Muscle of leg (tissue), 11 donors: ENCODE results near the gene AFF4. TPM values are rescaled to one million over a fixed set of nuclear protein-coding genes. Genes with fewer than 3 reads are reported as not detected.
A peak's percentile ranks its signal among the peaks of the same experiment; 100 is the strongest.

Experiments used
- DNase-seq: peaks from one replicate; pipeline ENCODE4 v3.0.0; 2013
- H3K27ac ChIP-seq: one replicate; pipeline ENCODE4 v1.5.1; 2013; ENCODE audit warnings: mild to moderate bottlenecking, low read length, control low read depth
- H3K27me3 ChIP-seq: one replicate; pipeline ENCODE4 v1.6.1; 2013; ENCODE audit warnings: low read length; ENCODE audit not compliant: control insufficient read depth, insufficient read depth
- H3K36me3 ChIP-seq: one replicate; pipeline ENCODE4 v1.6.1; 2013; ENCODE audit warnings: low read length; ENCODE audit not compliant: control insufficient read depth, insufficient read depth
- H3K4me1 ChIP-seq: one replicate; pipeline ENCODE4 v1.6.1; 2013; ENCODE audit warnings: low read length; ENCODE audit not compliant: control insufficient read depth, insufficient read depth
- H3K4me3 ChIP-seq: one replicate; pipeline ENCODE4 v1.5.1; 2013; ENCODE audit warnings: low read length, control low read depth
- H3K9me3 ChIP-seq: replicated peaks from 2 replicates; pipeline ENCODE4 v1.6.1; 2013; ENCODE audit warnings: low read depth, low read length; ENCODE audit not compliant: control insufficient read depth
- WGBS: methylation state at CpG from one replicate; pipeline ENCODE4 v1.1.5; 2013; ENCODE audit warnings: missing lambda C conversion rate; ENCODE audit not compliant: insufficient coverage; 5-methylcytosine and 5-hydroxymethylcytosine counted together
- polyA plus RNA-seq, 8 donors: library from polyadenylated mRNA; unstranded; fragments of 120-200 nt; gene quantifications; one replicate each; pipeline versions ENCODE4 v1.2.1 to v1.2.3, GENCODE V29; 2013; ENCODE audit warnings: inconsistent platforms in 1 of 8, low replicate concordance in 1 of 8; ENCODE audit not compliant: insufficient read length in 8 of 8, insufficient read depth in 1 of 8
- total RNA-seq: library from RNA; stranded (reverse); fragments of 120-200 nt; gene quantifications from one replicate; pipeline ENCODE4 v1.2.4, GENCODE V29; 2013

Gene AFF4
- total and polyA plus RNA-seq, 9 donors = 25.5 to 51.8 (median 38.7) TPM

DNA sequence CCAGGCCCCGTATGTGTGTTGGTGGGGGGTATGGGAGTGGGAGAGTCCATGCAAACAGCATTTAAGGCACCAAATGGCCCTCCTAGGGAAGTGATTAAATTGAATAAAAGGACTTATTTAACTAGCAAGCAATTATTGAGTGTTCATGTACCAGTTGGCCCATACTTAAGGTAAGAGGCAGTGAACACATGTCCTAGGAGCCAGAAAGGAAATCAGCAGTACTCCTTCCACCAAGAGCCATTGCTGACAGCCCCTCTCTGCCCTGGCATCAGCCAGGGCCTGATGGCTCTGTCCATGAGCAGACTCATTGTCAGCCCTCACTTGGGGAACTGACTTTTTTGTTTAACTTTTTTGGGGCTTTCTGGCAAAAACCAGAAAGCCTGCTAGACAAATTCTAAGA lies 122.5 kb downstream of the AFF4 start:
- DNase-seq = no peak
- Histone ChIP-seq H3K4me1 (peaks cover 2% of the 10 kb centered on the region), H3K9me3 (no peaks in the 10 kb centered on the region), H3K27ac (no peak overlapping the region), H3K27me3 (no peaks in the 10 kb centered on the region), H3K4me3 (no peak overlapping the region), H3K36me3 (no peaks in the 10 kb centered on the region)
- 75% methylated on average over 1 of the region's 1 CpG for WGBS

DNA sequence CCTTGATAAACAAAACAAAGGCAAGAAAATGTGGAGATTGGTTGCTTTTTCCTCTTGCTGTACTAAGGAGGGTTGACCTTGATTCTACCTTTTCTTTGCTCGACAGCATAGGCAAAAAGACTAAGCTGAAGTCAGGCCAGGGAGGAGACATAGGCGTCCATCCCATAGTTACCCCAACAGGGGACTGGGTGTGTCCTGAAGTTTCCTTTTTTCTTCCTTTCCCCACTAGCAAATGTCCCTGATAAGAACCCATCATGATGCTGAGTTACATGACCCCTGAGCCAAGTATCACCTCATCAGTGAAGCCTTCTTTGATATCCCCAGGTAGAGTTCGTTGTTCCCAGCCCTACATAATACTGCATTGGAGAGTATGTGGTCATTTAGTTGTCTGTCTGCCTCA lies 123.1 kb downstream of the AFF4 start:
- no peak for DNase-seq
- Histone ChIP-seq H3K36me3 (no peaks in the 10 kb centered on the region), H3K27me3 (no peaks in the 10 kb centered on the region), H3K4me1 (peaks cover 2% of the 10 kb centered on the region), H3K27ac (peak overlapping the region; percentile 4), H3K9me3 (no peaks in the 10 kb centered on the region), H3K4me3 (no peak overlapping the region)
- WGBS = no CpG with 5 or more reads among the region's 3 CpGs

DNA sequence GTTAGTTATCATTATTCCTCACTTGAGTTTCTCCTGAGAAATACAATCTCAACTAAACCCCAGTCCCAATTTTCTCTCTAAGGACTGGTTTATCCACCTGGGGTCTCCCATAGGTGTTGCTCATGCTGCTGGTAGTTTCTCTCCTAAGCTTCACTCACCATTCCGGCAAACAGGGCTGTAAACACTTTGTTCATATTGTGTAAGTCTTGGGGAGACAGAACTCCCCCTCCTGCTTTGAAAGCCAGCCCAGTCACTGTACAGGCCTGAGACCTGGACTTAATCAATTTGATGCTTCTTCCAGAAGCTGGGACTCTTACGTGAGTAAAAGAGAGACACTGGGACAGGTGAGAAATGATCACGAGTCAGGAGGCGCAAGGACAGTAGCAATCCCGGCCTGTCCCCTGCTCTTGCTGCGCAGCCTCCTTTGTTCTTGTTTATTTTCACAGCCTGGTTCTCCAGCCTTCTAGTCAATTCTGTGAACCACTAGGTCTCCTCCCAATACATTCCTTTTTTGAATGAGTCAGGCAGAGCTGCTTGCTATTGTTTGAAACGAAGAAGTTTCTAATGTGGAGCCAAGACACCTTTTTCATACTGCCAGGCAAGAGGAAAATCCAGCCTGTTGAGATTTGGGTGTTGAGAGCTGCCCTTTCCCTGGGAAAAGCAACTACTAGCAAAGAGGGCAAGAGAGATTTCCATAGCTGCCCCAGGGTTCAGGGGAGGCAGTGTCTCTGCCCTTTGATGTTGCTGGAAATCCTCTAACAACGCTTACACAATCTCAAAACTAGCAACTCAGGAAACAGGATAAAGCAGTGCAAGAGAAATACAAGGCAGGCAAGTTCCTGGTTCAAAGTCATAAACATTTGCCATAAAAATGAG lies 123.8 kb downstream of the AFF4 start:
- H3K27me3 ChIP-seq = no peaks in the 10 kb centered on the region
- peaks cover 2% of the 10 kb centered on the region for H3K4me1 ChIP-seq
- 66% methylated on average over 5 of the region's 8 CpGs for WGBS
- H3K9me3 ChIP-seq = no peaks in the 10 kb centered on the region
- no peak for DNase-seq
- no peak overlapping the region for H3K4me3 ChIP-seq
- no peaks in the 10 kb centered on the region for H3K36me3 ChIP-seq
- peak overlapping the region; percentile 60 for H3K27ac ChIP-seq

DNA sequence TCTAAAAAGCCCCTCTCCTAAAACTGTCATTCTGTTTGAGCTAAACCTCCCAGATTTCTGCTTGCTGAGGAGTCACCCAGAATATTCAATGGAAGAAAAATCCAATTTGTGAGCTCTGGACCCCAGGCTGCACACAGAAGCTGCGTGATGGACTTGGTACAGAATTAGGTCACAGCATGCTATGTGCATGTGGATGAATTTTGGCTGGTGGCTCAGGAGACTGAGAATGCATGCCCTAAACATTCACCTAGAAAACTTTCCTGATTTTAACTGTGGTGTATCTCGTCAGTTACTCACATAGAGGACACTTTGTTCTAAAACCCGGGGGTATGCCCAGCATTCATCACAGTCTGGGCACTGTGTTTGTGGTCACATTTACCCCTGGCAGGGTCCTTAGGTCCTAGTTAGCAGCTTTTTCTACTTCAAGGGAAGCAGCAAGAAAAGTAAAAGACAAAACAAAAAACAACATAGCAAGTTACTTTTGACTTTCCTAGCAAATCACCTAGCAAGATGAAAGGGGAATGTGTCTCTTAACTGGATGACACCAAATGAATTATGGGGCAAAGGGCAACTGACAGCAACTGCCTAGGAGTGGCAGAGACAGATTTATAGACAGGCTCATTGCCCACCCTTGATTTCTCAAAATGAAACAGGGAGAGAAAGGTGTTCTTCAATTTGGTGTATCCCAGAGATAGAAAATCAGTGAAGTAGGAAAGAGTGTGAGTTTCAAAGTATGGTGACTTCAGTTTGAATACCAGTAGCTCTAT lies 124.7 kb downstream of the AFF4 start:
- Histone ChIP-seq H3K27me3 (no peaks in the 10 kb centered on the region), H3K4me3 (no peak overlapping the region), H3K27ac (no peak overlapping the region), H3K9me3 (no peaks in the 10 kb centered on the region), H3K36me3 (no peaks in the 10 kb centered on the region), H3K4me1 (peaks cover 2% of the 10 kb centered on the region)
- WGBS = 51% methylated on average over 2 of the region's 3 CpGs
- DNase-seq = no peak

DNA sequence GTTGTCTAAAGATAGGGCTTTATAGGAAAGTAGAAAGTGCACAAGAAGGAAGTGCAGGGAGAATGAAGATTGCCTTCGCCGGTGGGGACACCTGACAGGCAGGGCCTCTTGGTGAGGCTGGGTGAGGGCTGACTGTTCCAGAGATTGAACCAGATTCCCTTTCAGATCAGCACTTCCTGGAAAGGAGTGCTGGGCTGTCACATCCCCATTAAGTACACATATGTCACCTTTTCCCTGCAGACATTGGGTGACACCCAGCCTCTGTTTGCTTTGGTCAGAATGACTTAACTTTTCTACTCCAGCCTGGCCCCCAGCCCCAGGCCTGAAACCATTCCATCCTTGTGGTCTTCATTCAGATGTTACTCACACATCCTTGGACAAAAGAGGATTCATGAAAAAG lies 125.6 kb downstream of the AFF4 start:
- DNase-seq = no peak
- H3K27ac ChIP-seq = no peak overlapping the region
- no peaks in the 10 kb centered on the region for H3K27me3 ChIP-seq
- H3K9me3 ChIP-seq = no peaks in the 10 kb centered on the region
- no peaks in the 10 kb centered on the region for H3K36me3 ChIP-seq
- H3K4me3 ChIP-seq = no peak overlapping the region
- no CpG with 5 or more reads among the region's 2 CpGs for WGBS
- peaks cover 2% of the 10 kb centered on the region for H3K4me1 ChIP-seq

DNA sequence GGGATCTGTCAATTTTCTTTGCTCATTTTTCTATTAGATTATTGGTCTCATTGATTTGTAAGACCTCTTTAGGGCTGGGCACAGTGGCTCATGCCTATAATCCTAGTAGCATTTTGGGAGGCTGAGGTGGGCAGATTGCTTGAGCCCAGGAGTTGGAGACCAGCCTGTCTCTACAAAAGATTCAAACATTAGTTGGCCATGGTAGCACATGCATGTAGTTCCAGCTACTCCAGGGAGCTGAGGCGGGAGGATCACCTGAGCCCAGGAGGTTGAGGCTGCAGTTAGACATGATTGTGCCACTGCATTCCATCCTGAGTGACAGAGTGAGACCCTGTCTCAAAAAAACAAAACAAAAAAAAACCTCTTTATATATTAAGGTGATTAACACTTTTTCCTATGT lies 126.6 kb downstream of the AFF4 start:
- no peak overlapping the region for H3K4me3 ChIP-seq
- WGBS = 100% methylated on average over 1 of the region's 1 CpG
- H3K27me3 ChIP-seq = no peaks in the 10 kb centered on the region
- no peaks in the 10 kb centered on the region for H3K9me3 ChIP-seq
- no peak for DNase-seq
- no peaks in the 10 kb centered on the region for H3K36me3 ChIP-seq
- no peak overlapping the region for H3K27ac ChIP-seq
- H3K4me1 ChIP-seq = peaks cover 2% of the 10 kb centered on the region

DNA sequence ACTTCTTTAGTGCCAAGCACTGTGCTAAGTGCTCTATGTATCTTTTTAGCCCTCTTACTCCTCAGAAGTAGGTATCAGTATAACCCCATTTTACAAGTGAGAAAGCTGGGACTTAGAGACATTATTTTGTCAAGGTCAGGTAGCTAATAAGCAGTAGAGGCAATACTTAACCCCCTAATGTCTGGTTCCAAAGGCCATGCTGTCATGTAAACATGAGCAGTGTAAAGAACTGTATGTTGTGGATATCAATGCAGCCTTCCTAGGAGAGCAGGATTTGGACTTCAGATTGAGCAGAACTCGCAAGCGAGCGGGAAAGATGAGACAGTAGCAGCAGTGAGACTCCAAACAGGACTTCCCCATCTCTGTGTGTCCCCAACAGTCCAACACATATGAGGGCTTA lies 129.4 kb downstream of the AFF4 start:
- H3K9me3 ChIP-seq = no peaks in the 10 kb centered on the region
- H3K4me1 ChIP-seq = peaks cover 14% of the 10 kb centered on the region
- no peak overlapping the region for H3K4me3 ChIP-seq
- no peak for DNase-seq
- H3K27me3 ChIP-seq = peaks cover 22% of the 10 kb centered on the region
- 80% methylated on average over 1 of the region's 3 CpGs for WGBS
- H3K27ac ChIP-seq = no peak overlapping the region
- H3K36me3 ChIP-seq = no peaks in the 10 kb centered on the region

DNA sequence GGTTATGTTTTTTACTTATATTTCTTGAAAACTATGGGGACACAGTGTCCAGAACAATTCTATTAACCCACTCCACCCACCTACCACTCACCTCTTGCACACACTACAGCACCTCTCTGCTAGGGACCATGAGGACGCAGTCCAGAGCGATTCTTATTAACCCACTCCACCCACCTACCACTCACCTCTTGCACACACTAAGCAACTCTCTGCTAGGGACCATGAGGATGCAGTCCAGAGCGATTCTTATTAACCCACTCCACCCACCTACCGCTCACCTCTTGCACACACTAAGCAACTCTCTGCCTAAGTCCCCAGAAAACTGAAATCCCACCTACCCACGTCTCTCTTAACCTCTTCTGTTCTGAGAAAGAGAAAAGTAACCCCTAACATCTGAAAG lies 130.8 kb downstream of the AFF4 start:
- H3K4me1 ChIP-seq = peaks cover 15% of the 10 kb centered on the region
- WGBS = 60% methylated on average over 5 of the region's 5 CpGs

DNA sequence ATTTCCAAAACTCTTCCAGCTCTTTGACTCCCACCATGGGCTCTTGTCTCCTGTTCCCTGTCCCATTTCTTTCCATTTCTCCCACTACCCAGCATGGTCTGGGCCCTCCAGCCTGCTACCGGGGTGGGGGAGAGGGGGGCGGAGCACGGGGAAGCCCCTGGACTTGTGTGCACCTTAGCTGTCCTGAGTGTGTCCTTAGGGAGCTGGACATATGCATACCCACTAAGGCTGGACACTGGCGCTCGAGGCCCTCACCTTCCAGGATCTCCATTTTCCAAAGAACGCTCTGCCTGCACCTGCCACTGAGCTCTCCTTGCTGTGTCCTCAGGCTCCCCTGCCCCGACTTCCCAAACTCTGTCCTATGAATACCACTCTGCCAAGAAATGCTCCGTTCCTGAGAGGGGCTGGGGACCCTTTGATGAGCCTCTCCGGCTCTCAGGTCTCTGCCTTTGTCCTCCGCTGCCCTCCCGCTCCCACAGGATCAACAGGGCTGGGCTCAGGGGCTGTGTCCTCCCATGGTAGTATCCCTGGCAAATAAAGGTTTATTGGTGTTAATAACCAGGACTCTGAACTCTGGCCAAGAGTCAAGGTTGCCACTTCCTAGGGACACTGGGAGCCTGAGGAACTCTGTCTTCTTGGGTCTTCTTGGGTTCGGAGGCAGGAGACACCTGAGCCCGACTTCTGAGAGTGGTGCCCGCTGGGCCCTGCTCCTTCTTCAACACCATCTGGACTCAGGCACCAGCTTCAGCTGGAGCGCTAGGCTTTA lies 132.2 kb downstream of the AFF4 start:
- H3K4me3 ChIP-seq = peak overlapping the region; percentile 48
- no peaks in the 10 kb centered on the region for H3K9me3 ChIP-seq
- H3K27ac ChIP-seq = no peak overlapping the region
- peaks cover 45% of the 10 kb centered on the region for H3K27me3 ChIP-seq
- no peaks in the 10 kb centered on the region for H3K36me3 ChIP-seq
- WGBS = 84% methylated on average over 11 of the region's 15 CpGs
- H3K4me1 ChIP-seq = peaks cover 17% of the 10 kb centered on the region
- DNase-seq = no peak

More for the DNA sequence above, 130.8 kb downstream of the AFF4 start:
- Histone ChIP-seq H3K9me3 (no peaks in the 10 kb centered on the region), H3K27ac (no peak overlapping the region), H3K36me3 (no peaks in the 10 kb centered on the region), H3K4me3 (no peak overlapping the region), H3K27me3 (peaks cover 35% of the 10 kb centered on the region)
- no peak for DNase-seq
